ENCODE data around the gene KMT2C.

KMT2C gene

GRCh38 chr7:152152267-152152666 is 283.5 kb downstream of the KMT2C start:
- H3K36me3 ChIP-seq (replicated peaks; ENCODE audit: insufficient read depth, low read length), result peaks cover 31% of the 10 kb centered on the region
- H3K9ac ChIP-seq (ENCODE audit: low read length), result no peak overlapping the region

DNA sequence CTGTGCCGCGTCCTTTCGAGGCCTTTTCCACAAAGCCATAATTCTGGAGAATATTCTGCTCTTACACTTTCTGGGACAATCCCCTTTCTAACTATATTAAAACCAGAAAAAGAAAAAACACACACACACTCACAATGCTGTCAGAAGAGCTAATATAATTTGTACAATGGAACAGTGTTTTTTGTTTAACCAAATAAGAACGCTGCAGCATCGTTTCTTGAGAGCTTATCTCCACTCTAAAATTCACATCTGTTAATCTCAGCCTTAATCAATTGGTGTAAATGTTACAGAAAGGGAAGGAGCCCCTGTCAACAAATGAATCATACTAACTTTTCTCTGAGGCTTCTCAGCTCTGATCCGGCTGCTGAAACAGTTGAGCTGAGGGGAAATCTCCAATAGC is 286.4 kb downstream of the KMT2C start:
- Histone ChIP-seq H3K4me2 (ENCODE audit: low read depth, low read length) (no peak overlapping the region), H3K9ac (ENCODE audit: low read length) (no peak overlapping the region), H3K36me3 (replicated peaks; ENCODE audit: insufficient read depth, low read length) (peaks cover 47% of the 10 kb centered on the region), H3K9me2 (replicated peaks; ENCODE audit: insufficient read depth, low read length) (no peaks in the 10 kb centered on the region), H3K27ac (ENCODE audit: low read length) (no peak overlapping the region), H4K20me1 (ENCODE audit: insufficient read depth, low read length) (no peaks in the 10 kb centered on the region), H3K27me3 (replicated peaks; ENCODE audit: insufficient read depth, low read length) (no peaks in the 10 kb centered on the region), H3F3A (ENCODE audit: insufficient read depth, low read length) (no peaks in the 10 kb centered on the region), H3K4me1 (ENCODE audit: low read length) (no peaks in the 10 kb centered on the region), H2AFZ (ENCODE audit: low read length) (no peak overlapping the region), H3K79me2 (ENCODE audit: low read length) (no peaks in the 10 kb centered on the region), H3K9me3 (replicated peaks; ENCODE audit: insufficient read depth, low read length) (no peaks in the 10 kb centered on the region), H3K4me3 (ENCODE audit: low read length) (no peak overlapping the region)
- DNase-seq, result no peak
- TF ChIP-seq EZH2 (optimal IDR thresholded peaks at IDR 0.05; ENCODE audit: low read depth, low read length) (no peak), CTCF (IDR thresholded peaks at IDR 0.05; ENCODE audit: low read length) (no peak), EZH2phosphoT487 (IDR thresholded peaks at IDR 0.05; ENCODE audit: low read length) (no peak)

More at GRCh38 chr7:152152267-152152666, 283.5 kb downstream of the KMT2C start:
- Histone ChIP-seq H3K79me2 (ENCODE audit: low read length) (0 out of 2 replicates have a peak, but pooled peaks cover 7% of the 10 kb centered on the region), H3K9me3 (replicated peaks; ENCODE audit: insufficient read depth, low read length) (no peaks in the 10 kb centered on the region), H3K27me3 (replicated peaks; ENCODE audit: insufficient read depth, low read length) (no peaks in the 10 kb centered on the region), H3F3A (ENCODE audit: insufficient read depth, low read length) (no peaks in the 10 kb centered on the region), H3K4me2 (ENCODE audit: low read depth, low read length) (no peak overlapping the region), H3K9me2 (replicated peaks; ENCODE audit: insufficient read depth, low read length) (no peaks in the 10 kb centered on the region), H4K20me1 (ENCODE audit: insufficient read depth, low read length) (no peaks in the 10 kb centered on the region), H3K4me1 (ENCODE audit: low read length) (no peaks in the 10 kb centered on the region), H3K27ac (ENCODE audit: low read length) (no peak overlapping the region), H3K4me3 (ENCODE audit: low read length) (no peak overlapping the region), H2AFZ (ENCODE audit: low read length) (no peak overlapping the region)
- TF ChIP-seq EZH2phosphoT487 (IDR thresholded peaks at IDR 0.05; ENCODE audit: low read length) (no peak), EZH2 (optimal IDR thresholded peaks at IDR 0.05; ENCODE audit: low read depth, low read length) (no peak), CTCF (IDR thresholded peaks at IDR 0.05; ENCODE audit: low read length) (no peak)
- no peak for DNase-seq

DNA sequence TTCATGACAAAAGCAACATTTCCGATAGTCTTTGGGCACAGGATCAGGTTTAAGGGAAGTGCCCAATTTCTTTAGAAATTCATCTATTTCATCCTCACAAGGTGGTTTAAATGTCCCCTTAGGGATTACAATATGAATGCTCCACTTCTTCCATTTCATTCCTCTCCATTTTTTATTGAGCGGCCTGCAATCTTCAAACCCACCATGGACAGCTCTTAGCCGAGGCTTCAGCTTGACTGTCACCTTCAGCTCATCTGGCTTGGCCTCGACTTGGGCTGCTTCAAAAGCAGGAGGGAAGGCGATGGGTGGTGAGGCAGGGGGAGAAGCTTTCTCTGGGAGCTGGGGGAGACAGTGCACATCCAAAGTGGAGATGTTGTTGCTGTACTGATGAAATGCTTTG is 287.1 kb downstream of the KMT2C start:
- H3K9me2 ChIP-seq (replicated peaks; ENCODE audit: insufficient read depth, low read length), result no peaks in the 10 kb centered on the region
- no peaks in the 10 kb centered on the region for H3K9me3 ChIP-seq (replicated peaks; ENCODE audit: insufficient read depth, low read length)
- TF ChIP-seq EZH2phosphoT487 (IDR thresholded peaks at IDR 0.05; ENCODE audit: low read length) (no peak), EZH2 (optimal IDR thresholded peaks at IDR 0.05; ENCODE audit: low read depth, low read length) (no peak), CTCF (IDR thresholded peaks at IDR 0.05; ENCODE audit: low read length) (no peak)
- peaks cover 51% of the 10 kb centered on the region for H3K36me3 ChIP-seq (replicated peaks; ENCODE audit: insufficient read depth, low read length)
- no peak overlapping the region for H2AFZ ChIP-seq (ENCODE audit: low read length)
- no peaks in the 10 kb centered on the region for H3K4me1 ChIP-seq (ENCODE audit: low read length)
- no peak for DNase-seq
- H3K27me3 ChIP-seq (replicated peaks; ENCODE audit: insufficient read depth, low read length), result no peaks in the 10 kb centered on the region
- no peak overlapping the region for H3K4me3 ChIP-seq (ENCODE audit: low read length)
- no peak overlapping the region for H3K27ac ChIP-seq (ENCODE audit: low read length)
- H3K9ac ChIP-seq (ENCODE audit: low read length), result no peak overlapping the region
- H3F3A ChIP-seq (ENCODE audit: insufficient read depth, low read length), result no peaks in the 10 kb centered on the region
- no peaks in the 10 kb centered on the region for H3K79me2 ChIP-seq (ENCODE audit: low read length)
- H3K4me2 ChIP-seq (ENCODE audit: low read depth, low read length), result no peak overlapping the region
- H4K20me1 ChIP-seq (ENCODE audit: insufficient read depth, low read length), result no peaks in the 10 kb centered on the region
